OCI-LY3 (cell line): ENCODE data around the gene BTG2.
A peak's percentile ranks its signal among the peaks of the same experiment; 100 is the strongest.

Experiments used
- H2AFZ ChIP-seq: fragments of 200-600, 300-600 bp; shearing (Covaris generic); 2 replicates; pipeline ENCODE4 v1.6.0; 2014; ENCODE audit warnings: antibody characterized with exemption, low read depth, low read length
- H3K27ac ChIP-seq: fragments of 200-600, 300-600 bp; sonication (generic); 2 replicates; pipeline ENCODE4 v1.5.1; 2014; ENCODE audit warnings: mild to moderate bottlenecking, low read length, moderate library complexity, mixed read lengths
- H3K27me3 ChIP-seq: fragments of 200-600, 300-600 bp; sonication (generic); 2 replicates; pipeline ENCODE4 v1.6.1; 2014; ENCODE audit warnings: low read depth, low read length, mixed read lengths
- H3K36me3 ChIP-seq: fragments of 200-600, 300-600 bp; sonication (generic); replicated peaks from 2 replicates; pipeline ENCODE3; 2014; ENCODE audit warnings: low read depth, low read length, mixed read lengths
- H3K4me1 ChIP-seq: fragments of 300-600, 200-600 bp; sonication (generic); 2 replicates; pipeline ENCODE4 v1.6.1; 2014; ENCODE audit warnings: low read length, mixed read lengths
- H3K4me2 ChIP-seq: fragments of 200-600, 300-600 bp; sonication (generic); 2 replicates; pipeline ENCODE4 v1.6.1; 2014; ENCODE audit warnings: low read length, mixed read lengths
- H3K4me3 ChIP-seq: fragments of 300-600, 200-600 bp; sonication (generic); 2 replicates; pipeline ENCODE4 v1.5.1; 2014; ENCODE audit warnings: antibody characterized with exemption, mild to moderate bottlenecking, low read length, moderate library complexity
- H3K79me2 ChIP-seq: fragments of 300-600, 200-600 bp; shearing (Covaris generic); 2 replicates; pipeline ENCODE4 v1.6.1; 2014; ENCODE audit warnings: mild to moderate bottlenecking, low read length, mixed read lengths
- H3K9ac ChIP-seq: fragments of 300-600, 200-600 bp; shearing (Covaris generic); 2 replicates; pipeline ENCODE4 v1.6.0; 2014; ENCODE audit warnings: mild to moderate bottlenecking, low read length, moderate library complexity
- H3K9me3 ChIP-seq: fragments of 200-600, 300-600 bp; shearing (Covaris generic); 2 replicates; pipeline ENCODE4 v1.6.1; 2014; ENCODE audit warnings: low read length, mixed read lengths; ENCODE audit not compliant: insufficient read depth
- H4K20me1 ChIP-seq: fragments of 200-600, 300-600 bp; sonication (generic); 2 replicates; pipeline ENCODE4 v1.6.1; 2016; ENCODE audit warnings: low read length, mixed read lengths; ENCODE audit not compliant: insufficient read depth
- CTCF ChIP-seq: fragments of 200-600, 300-600 bp; sonication (generic); IDR thresholded peaks from 2 replicates; pipeline ENCODE4 v1.5.1; 2014; ENCODE audit warnings: antibody characterized with exemption, low read length, low read depth
- EZH2phosphoT487 ChIP-seq: fragments of 200-600 bp; shearing (Covaris generic); IDR thresholded peaks from 2 replicates; pipeline ENCODE4 v1.6.1; 2018; ENCODE audit warnings: antibody characterized with exemption, mixed run types, low read depth

The BTG2 gene

DNA sequence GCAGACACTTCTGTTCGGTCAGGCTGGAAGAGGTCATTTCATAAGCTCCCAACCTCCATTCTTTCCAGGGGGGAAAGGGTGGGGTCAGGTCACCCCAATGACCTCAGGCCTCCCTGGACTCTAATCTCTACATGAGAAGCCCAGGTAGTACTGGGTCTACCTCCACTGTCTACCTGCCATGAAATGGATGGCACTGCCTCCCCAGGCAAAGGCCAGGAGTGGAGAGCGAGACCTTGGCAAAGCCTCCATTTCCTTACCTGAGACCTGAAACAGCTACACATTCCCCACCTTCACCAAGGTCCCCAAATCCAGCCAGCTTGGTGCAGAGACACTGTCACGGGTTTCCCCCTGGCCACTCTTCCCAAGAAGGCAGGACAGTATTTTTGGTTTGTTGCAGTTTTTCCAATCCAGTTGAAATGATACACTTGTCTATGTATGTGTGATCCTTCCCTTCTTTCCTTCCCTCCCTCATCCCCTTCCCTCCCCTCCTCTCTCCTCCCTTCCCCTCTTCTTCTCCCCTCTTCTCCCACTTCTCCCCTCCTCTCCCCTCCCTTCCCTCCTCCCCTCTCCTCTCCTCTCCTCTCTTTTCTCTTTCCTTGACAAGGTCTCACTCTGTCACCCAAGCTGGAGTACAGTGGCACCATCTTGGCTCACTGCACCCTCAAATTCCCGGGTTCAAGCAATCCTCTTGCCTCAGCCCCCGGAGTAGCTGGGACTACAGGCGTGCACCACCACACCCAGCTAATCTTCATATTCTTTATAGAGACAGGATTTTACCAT is 16.1 kb downstream of the BTG2 start:
- Histone ChIP-seq H3K4me3 (peak overlapping the region; percentile 42), H3K36me3 (no peaks in the 10 kb centered on the region), H3K9ac (peak overlapping the region; percentile 57), H3K27me3 (no peaks in the 10 kb centered on the region), H3K79me2 (no peaks in the 10 kb centered on the region), H2AFZ (no peak overlapping the region; the same call in 1 of the 2 replicates), H3K4me2 (peak overlapping the region; percentile 83), H3K9me3 (no peaks in the 10 kb centered on the region; the same call in 1 of the 2 replicates), H3K4me1 (peaks cover 67% of the 10 kb centered on the region), H4K20me1 (no peaks in the 10 kb centered on the region), H3K27ac (peak overlapping the region; percentile 74)
- TF ChIP-seq EZH2phosphoT487 = no peak
- TF ChIP-seq CTCF = no peak

- no peaks in the 10 kb centered on the region for H4K20me1 ChIP-seq
- no peaks in the 10 kb centered on the region for H3K79me2 ChIP-seq
- no peaks in the 10 kb centered on the region for H3K27me3 ChIP-seq
- no peak overlapping the region for H3K9ac ChIP-seq
- H2AFZ ChIP-seq = no peak overlapping the region
- H3K27ac ChIP-seq = no peak overlapping the region
- TF ChIP-seq EZH2phosphoT487 (no peak), CTCF (no peak)
- H3K9me3 ChIP-seq = no peaks in the 10 kb centered on the region; the same call in 1 of the 2 replicates
- no peaks in the 10 kb centered on the region for H3K36me3 ChIP-seq
- peaks cover 73% of the 10 kb centered on the region for H3K4me1 ChIP-seq
- no peak overlapping the region for H3K4me3 ChIP-seq
- 0 out of 2 replicates have a peak overlapping the region, but pooled peaks have one; percentile 1 for H3K4me2 ChIP-seq
Measured at GRCh38 chr1:203322500-203323179, 17.3 kb downstream of the BTG2 start.

GRCh38 chr1:203323587-203323986 is 18.3 kb downstream of the BTG2 start:
- Histone ChIP-seq H2AFZ (no peak overlapping the region), H3K9ac (peak overlapping the region; percentile 74; the same call in 1 of the 2 replicates)

More at GRCh38 chr1:203323587-203323986, 18.3 kb downstream of the BTG2 start:
- Histone ChIP-seq H3K27me3 (no peaks in the 10 kb centered on the region), H3K9me3 (no peaks in the 10 kb centered on the region; the same call in 1 of the 2 replicates), H4K20me1 (no peaks in the 10 kb centered on the region), H3K79me2 (no peaks in the 10 kb centered on the region), H3K4me2 (peak overlapping the region; percentile 80), H3K36me3 (no peaks in the 10 kb centered on the region), H3K4me1 (peaks cover 81% of the 10 kb centered on the region), H3K27ac (peak overlapping the region; percentile 84), H3K4me3 (0 out of 2 replicates have a peak overlapping the region, but pooled peaks have one; percentile 73)
- no peak for TF ChIP-seq EZH2phosphoT487
- TF ChIP-seq CTCF = no peak
